NCI-H226 (cell line): ENCODE measurements around the gene ABCC4.

Experiments used
- DNase-seq: peaks from one replicate; pipeline ENCODE4 v3.0.0-alpha.2; 2015

Gene ABCC4

GRCh38 chr13:95258098-95258497, 43.2 kb downstream of the ABCC4 start:
- no peak for DNase-seq

- DNase-seq, result peak; percentile 98
Observed at GRCh38 chr13:95256091-95256490, 45.2 kb downstream of the ABCC4 start.

DNA sequence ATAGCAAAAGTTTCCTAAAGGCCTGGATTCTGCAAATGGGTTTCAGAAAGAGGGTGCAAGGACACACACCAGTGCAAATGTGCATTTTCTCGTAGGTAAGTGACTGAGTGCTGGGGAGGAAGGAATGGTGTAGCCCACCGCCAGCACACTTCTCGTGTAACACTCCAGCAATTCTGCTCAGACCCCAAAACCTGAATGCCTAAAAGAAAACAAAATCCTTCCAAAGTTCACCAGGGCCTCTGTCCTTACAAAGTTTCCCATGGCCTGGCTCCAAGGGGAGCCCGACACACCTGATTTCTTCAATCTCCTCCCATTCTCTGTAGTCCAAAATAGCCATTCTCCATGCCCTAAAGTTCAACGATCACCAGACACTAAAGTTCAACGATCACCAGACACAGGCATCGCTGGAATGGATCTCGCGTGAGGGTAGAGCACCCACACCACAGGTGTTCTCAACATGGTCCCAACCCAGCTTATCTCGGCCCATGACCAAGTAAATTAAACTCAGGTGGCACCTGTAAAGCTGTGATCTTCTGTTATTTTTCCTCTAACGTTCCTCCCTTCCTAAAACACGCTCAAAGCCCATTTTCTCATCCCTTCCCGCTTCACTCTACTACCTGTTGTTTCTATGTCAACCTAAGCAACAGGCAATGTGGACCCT, 46.0 kb downstream of the ABCC4 start:
- no peak for DNase-seq

DNA sequence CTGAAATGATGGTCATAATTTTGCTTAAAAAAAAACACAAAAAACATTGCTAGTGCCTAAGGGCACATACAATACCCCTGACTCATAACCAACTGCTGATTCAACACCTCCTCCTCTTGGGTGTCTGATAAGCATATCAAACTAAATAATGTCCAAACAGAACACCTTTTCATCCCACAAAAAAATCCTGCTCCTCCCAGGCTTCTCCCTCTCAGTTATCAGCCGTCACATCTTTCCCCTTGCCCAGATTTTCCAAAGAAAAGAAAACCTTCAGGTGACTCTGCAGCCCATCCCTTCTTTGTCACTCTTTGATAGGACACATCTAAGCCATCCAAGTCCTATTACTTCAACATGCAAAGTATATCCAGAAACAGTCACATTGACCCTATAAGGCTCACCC, 46.9 kb downstream of the ABCC4 start:
- DNase-seq, result peak; percentile 56

DNA sequence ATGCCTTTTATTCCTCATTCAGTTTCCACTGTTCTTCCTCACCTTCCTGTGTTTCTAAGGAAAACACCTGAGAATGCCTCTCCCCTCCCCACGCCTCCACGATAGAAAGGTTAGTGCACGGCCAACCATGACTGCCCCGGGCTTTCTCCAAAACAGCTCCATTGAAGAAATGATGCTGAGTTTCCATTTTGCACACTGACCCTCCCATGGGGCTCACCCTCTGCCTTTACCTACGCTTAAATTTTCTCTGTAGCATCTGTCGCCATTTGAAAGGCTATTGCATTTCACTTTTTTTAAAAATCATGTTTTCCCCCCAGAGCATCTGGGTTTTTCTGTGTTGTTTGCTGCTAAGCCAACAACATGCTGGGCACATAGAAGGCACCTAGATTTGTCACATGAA, 48.2 kb downstream of the ABCC4 start:
- no peak for DNase-seq

GRCh38 chr13:95251641-95252040, 49.6 kb downstream of the ABCC4 start:
- DNase-seq, result no peak

DNA sequence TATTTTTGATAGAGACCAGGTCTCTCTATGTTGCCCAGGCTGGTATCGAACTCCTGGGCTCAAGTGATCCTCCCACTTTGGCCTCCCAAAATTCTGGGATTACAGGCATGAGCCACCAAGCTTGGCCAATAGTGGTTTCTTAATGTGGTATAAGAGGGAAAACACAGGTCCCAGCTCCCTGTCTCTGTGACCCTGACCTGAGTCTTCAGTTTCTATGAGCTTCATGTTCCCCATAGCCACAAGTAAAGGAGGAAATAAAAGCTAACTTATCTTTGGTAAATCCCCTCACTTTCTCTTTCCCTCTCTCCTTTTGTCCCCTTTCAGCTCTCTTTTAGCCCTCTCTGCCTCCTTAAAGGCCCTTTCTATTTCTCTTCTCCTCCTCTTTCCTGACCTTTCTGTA, 50.3 kb downstream of the ABCC4 start:
- DNase-seq, result no peak

- no peak for DNase-seq
Observed at GRCh38 chr13:95248953-95249352, 52.3 kb downstream of the ABCC4 start.

DNA sequence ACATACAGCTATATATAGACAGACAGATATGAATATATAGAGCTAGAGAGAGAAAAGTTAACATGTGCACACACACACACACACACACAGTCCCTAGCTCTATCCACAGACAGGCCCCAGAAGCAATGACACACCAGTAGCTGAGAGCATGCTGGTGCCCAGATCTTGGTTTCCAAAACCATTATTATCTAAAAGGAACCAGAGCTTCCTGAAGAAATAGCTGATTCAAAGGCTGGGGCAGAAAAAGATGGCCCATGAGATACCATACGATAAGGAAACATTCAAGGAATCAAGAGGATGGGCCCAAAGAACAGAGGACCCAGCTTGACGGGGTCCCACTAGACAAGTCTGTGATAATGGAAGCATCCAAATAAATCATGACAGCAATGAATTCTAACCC, 53.4 kb downstream of the ABCC4 start:
- no peak for DNase-seq

DNA sequence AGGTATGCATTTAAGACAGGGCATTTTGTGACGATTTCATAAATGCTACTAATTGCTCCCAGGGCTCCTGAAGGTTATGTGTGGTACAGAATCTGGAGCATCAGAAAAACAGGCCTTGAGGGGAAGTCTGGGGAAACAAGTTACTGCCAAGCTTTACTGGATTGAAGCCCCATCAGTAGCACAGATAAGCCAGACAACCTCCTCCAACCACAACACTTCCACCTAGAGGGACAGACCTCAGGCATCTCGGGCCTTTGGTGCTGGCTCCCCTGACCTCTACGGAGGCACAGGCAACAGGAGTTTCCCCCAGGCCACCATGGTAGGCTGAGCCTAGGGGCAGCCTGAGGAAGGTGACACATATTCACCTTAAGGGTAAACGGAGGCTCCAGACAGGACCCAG, 54.1 kb downstream of the ABCC4 start:
- DNase-seq, result no peak

- no peak for DNase-seq
Observed at GRCh38 chr13:95246292-95247082, 54.8 kb downstream of the ABCC4 start.

DNA sequence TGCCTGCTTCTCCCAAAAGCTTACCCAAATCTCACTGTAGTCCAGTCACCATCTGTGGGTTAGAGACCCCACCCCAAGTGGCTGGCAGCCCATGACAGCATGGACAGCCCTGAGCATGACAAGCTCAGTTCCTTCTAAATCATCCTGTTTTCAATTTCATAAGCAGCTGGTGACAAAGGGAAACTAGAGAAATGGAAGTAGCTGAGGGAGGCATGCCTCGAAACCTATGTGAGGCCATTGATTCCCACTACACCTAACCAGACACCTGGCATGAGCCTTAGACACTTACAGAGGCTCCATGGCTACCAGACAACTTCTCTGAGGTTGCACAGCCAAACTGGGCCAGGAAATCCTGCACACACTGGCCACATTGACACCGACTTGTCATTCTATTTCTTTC, 56.2 kb downstream of the ABCC4 start:
- no peak for DNase-seq

DNA sequence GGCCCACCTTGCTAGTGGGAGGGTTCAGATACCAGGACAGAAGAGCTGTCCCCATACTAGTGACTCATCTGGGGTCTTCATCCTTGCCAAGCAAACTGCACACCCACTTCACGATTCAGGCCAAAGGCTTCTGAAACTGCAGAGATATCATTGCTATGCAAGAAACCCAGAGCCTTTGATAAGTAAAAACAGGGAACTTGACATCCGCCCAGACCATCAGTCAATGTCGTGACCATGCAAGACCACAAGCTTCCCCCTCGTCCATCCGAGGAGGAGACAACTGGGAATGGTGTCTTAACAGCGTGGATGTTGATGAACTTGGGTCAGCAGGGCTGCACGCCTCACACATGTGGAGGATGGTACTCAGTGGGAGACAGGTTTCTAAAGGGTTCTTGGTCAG, 58.0 kb downstream of the ABCC4 start:
- peak; percentile 77 for DNase-seq

DNA sequence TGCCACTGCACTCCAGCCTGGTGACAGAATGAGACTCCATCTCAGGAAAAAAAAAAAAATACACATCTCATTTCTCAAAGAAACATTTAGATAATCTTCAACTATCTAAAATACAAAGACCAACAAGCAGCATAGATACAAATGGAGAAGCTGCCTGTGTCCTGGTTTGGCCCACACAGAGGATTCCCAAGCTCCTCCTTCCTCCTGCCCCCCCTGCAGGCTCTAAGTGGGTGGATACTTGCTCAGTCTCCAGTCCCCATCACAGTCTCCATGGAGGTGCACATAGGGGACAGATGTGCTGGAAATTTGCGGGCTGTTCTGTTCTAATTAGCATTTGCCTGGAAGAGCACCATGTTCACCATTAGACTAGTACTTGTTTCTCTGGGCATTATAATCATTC, 59.9 kb downstream of the ABCC4 start:
- DNase-seq, result no peak

DNA sequence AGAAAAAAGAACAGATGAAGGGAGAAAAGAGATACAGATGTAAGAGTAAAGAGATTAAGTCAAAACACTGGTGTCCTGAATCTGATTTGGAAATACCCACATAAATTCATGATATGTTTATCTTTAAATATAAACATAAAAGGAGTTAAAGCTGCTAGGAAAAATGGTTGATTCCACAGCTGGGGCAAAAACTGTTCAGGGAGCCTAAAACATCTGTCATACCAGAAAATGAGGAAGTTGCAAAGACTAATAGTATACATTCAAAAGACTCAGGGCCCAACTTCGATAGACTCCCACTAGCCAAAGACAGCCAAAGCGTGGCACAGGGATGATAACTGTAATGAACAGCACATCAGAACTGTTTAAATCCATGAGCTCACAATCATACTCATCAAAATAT, 62.0 kb downstream of the ABCC4 start:
- DNase-seq, result no peak

DNA sequence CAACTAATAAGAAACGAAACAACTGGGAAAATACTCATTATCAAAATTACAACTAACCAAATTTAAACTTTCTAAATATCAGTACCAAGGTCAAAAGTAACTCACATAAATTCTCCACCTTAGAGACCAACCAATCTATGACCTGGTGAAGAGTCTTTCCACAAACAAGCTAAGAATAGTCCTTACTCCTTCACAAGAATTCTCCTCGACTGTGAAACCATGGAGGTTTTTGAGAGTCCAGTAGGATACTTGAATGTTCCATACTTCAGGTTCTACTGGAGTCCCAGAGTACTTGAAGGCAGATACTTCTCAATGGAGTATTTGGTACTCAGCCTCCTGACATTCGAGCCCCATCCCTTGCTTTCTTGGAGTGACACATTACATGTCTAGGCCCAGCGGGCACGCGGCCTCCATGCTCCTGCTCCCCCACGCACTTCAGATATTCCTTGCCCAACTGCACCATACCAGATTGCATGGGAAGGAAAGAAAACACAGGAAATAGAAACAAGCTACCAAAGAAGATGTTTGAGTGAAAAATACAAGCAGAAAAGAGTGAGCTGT, 63.9 kb downstream of the ABCC4 start:
- no peak for DNase-seq

DNA sequence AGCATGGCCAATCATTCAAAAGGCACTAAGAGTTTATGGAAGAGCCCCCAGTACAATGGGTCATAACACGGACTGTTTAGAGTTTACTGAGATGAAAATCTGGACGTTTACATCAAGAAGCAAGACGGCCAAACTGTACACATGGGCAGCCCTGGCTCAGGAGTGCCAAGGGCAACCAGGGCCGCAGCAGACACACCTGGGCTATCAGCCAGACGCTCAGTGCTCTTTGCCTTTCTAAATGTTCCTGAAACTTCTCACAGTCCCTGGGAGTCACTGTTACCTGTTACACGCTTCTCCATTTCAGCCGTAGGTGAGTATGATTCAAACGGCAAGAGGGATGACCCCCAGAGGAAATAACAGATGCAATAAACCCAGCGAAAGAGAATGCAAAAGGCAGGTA, 64.5 kb downstream of the ABCC4 start:
- no peak for DNase-seq

- DNase-seq, result no peak
Observed at GRCh38 chr13:95235974-95236373, 65.3 kb downstream of the ABCC4 start.

DNA sequence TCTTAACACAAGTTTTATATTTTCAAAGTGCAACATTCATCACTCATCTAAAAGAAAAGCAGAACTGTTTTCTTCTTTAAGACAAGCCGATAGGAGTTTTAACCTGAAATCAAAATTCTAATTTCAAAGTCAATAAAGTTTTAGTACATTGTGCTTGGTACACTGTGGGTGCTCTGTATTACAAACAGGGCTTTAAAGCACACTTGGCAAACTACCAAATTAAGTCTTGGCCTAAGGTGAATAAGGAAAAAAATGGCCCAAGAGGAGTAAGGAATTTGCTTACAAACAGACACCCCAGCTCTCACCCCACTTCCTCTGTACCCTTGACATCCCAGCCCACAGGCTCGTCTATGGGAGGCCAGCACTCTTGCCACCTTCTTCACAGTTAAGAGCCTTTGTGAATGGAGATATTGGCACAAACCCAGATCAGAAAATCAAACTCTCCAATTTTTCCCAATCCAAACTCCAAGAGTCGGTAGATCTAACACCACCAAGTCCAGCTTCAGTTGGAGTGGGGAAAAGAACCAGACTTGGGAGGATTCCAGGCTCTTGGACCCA, 66.0 kb downstream of the ABCC4 start:
- no peak for DNase-seq

GRCh38 chr13:95234242-95234641, 67.0 kb downstream of the ABCC4 start:
- DNase-seq, result no peak

GRCh38 chr13:95233026-95233635, 68.1 kb downstream of the ABCC4 start:
- no peak for DNase-seq

DNA sequence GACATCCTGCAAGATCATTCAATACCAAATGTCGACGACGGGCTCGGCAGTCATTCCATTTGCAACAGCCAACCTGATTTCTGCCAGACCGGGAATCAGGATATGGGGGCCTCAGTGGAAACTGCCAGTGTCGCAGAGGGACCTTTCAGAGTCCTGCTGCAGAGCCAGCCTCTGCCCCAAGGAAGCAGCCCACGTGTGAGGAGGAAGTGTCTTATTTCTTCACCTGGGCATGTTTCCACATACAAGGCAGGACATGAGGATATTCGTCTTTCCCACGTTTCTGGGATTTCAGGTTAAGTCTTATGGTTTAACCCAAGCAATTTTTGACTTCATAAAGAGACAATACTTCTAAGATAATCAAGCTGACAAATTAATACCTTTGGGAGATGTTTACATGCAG, 69.9 kb downstream of the ABCC4 start:
- DNase-seq, result no peak

- DNase-seq, result no peak
Observed at GRCh38 chr13:95229855-95230254, 71.4 kb downstream of the ABCC4 start.

DNA sequence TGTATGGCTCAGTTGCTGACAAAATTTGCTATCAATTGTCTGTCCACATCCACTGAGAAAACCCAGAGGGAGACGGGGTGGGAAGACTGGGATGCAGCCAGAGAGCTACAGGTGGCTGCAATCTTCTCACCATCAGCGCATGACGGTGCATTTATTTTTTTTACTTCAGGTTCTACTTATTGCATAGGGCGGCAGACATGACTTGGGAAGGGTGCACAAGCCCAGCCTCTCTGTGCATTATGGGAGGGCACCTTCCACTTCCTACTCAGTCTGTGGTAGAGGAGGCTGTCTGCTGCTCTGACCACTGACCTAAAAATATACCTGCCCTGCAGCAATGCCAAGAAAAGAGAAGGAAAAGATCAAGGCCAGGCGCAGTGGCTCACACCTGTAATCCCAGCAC, 73.1 kb downstream of the ABCC4 start:
- DNase-seq, result no peak
